Rectal smooth muscle tissue (tissue), 1 donor: Measurements from ENCODE around the gene PXDN.
"Not testable (repeated sequence)": the region's sequence is repeated elsewhere in the genome, so short reads cannot be mapped to it uniquely, and the experiment has no call there.

Experiments used
- H3K27ac ChIP-seq: one replicate; pipeline ENCODE4 v1.7.0; 2013; ENCODE audit warnings: low read depth, low read length, inconsistent platforms
- H3K27me3 ChIP-seq: one replicate; pipeline ENCODE4 v1.7.0; 2013; ENCODE audit warnings: low read length; ENCODE audit not compliant: control insufficient read depth, insufficient read depth
- H3K36me3 ChIP-seq: one replicate; pipeline ENCODE4 v1.7.0; 2013; ENCODE audit warnings: low read length; ENCODE audit not compliant: control insufficient read depth, insufficient read depth
- H3K4me1 ChIP-seq: one replicate; pipeline ENCODE4 v1.7.0; 2013; ENCODE audit warnings: low read length; ENCODE audit not compliant: control insufficient read depth, insufficient read depth
- H3K4me3 ChIP-seq: one replicate; pipeline ENCODE4 v1.7.0; 2013; ENCODE audit warnings: low read length
- H3K9ac ChIP-seq: one replicate; pipeline ENCODE4 v1.7.0; 2013; ENCODE audit warnings: low read length

The PXDN gene

GRCh38 chr2:1739961-1740715 lies 4.2 kb downstream of the PXDN start:
- no peak overlapping the region for H3K4me3 ChIP-seq
- no peaks in the 10 kb centered on the region for H3K27me3 ChIP-seq
- no peaks in the 10 kb centered on the region for H3K36me3 ChIP-seq
- H3K27ac ChIP-seq, result peak overlapping the region; percentile 87
- H3K4me1 ChIP-seq, result peaks cover 25% of the 10 kb centered on the region
- H3K9ac ChIP-seq, result no peak overlapping the region

- H3K4me1 ChIP-seq, result peaks cover 25% of the 10 kb centered on the region
- no peaks in the 10 kb centered on the region for H3K27me3 ChIP-seq
- no peaks in the 10 kb centered on the region for H3K36me3 ChIP-seq
- H3K4me3 ChIP-seq, result no peak overlapping the region
- no peak overlapping the region for H3K9ac ChIP-seq
- peak overlapping the region; percentile 87 for H3K27ac ChIP-seq
These were observed 4.9 kb downstream of the PXDN start for GRCh38 chr2:1739322-1739957.

GRCh38 chr2:1738646-1739302 lies 5.5 kb downstream of the PXDN start:
- Histone ChIP-seq H3K36me3 (no peaks in the 10 kb centered on the region), H3K27ac (peak overlapping the region; percentile 87), H3K4me3 (no peak overlapping the region), H3K27me3 (no peaks in the 10 kb centered on the region), H3K9ac (no peak overlapping the region), H3K4me1 (peaks cover 25% of the 10 kb centered on the region)

GRCh38 chr2:1738163-1738562 lies 6.2 kb downstream of the PXDN start:
- no peaks in the 10 kb centered on the region for H3K27me3 ChIP-seq

GRCh38 chr2:1736997-1737480 lies 7.3 kb downstream of the PXDN start:
- H3K27ac ChIP-seq, result peak overlapping the region; percentile 87
- H3K4me1 ChIP-seq, result peaks cover 28% of the 10 kb centered on the region
- no peaks in the 10 kb centered on the region for H3K27me3 ChIP-seq
- no peak overlapping the region for H3K9ac ChIP-seq
- no peak overlapping the region for H3K4me3 ChIP-seq
- no peaks in the 10 kb centered on the region for H3K36me3 ChIP-seq

More at GRCh38 chr2:1738163-1738562, 6.2 kb downstream of the PXDN start:
- H3K36me3 ChIP-seq, result no peaks in the 10 kb centered on the region
- peak overlapping the region; percentile 87 for H3K27ac ChIP-seq
- H3K4me1 ChIP-seq, result peaks cover 25% of the 10 kb centered on the region
- H3K9ac ChIP-seq, result no peak overlapping the region
- no peak overlapping the region for H3K4me3 ChIP-seq

GRCh38 chr2:1736045-1736444 lies 8.3 kb downstream of the PXDN start:
- Histone ChIP-seq H3K27me3 (no peaks in the 10 kb centered on the region), H3K9ac (no peak overlapping the region), H3K4me1 (peaks cover 37% of the 10 kb centered on the region), H3K36me3 (no peaks in the 10 kb centered on the region), H3K27ac (peak overlapping the region; percentile 87), H3K4me3 (no peak overlapping the region)

- H3K4me1 ChIP-seq, result peaks cover 47% of the 10 kb centered on the region
- H3K27ac ChIP-seq, result not testable (repeated sequence)
These were observed 11.0 kb downstream of the PXDN start for GRCh38 chr2:1733298-1733697.

GRCh38 chr2:1731963-1732768 lies 12.1 kb downstream of the PXDN start:
- peaks cover 47% of the 10 kb centered on the region for H3K4me1 ChIP-seq

More at GRCh38 chr2:1733298-1733697, 11.0 kb downstream of the PXDN start:
- not testable (repeated sequence) for H3K9ac ChIP-seq, H3K36me3 ChIP-seq, H3K27me3 ChIP-seq, H3K4me3 ChIP-seq

GRCh38 chr2:1731447-1731962 lies 12.8 kb downstream of the PXDN start:
- Histone ChIP-seq H3K27me3 (no peaks in the 10 kb centered on the region), H3K27ac (peak overlapping the region; percentile 93), H3K4me3 (peak overlapping the region; percentile 2), H3K9ac (no peak overlapping the region), H3K4me1 (peaks cover 43% of the 10 kb centered on the region), H3K36me3 (no peaks in the 10 kb centered on the region)

More at GRCh38 chr2:1731963-1732768, 12.1 kb downstream of the PXDN start:
- Histone ChIP-seq H3K27me3 (no peaks in the 10 kb centered on the region), H3K4me3 (no peak overlapping the region), H3K36me3 (no peaks in the 10 kb centered on the region), H3K9ac (no peak overlapping the region), H3K27ac (peak overlapping the region; percentile 93)

- Histone ChIP-seq H3K4me1 (peaks cover 43% of the 10 kb centered on the region), H3K27me3 (no peaks in the 10 kb centered on the region), H3K27ac (peak overlapping the region; percentile 93), H3K4me3 (peak overlapping the region; percentile 5), H3K36me3 (no peaks in the 10 kb centered on the region), H3K9ac (no peak overlapping the region)
These were observed 14.0 kb downstream of the PXDN start for GRCh38 chr2:1730015-1730927.

GRCh38 chr2:1729242-1729641 lies 15.1 kb downstream of the PXDN start:
- Histone ChIP-seq H3K4me3 (peak overlapping the region; percentile 13), H3K27me3 (no peaks in the 10 kb centered on the region), H3K27ac (peak overlapping the region; percentile 93), H3K36me3 (no peaks in the 10 kb centered on the region), H3K9ac (no peak overlapping the region), H3K4me1 (peaks cover 43% of the 10 kb centered on the region)
